Kidney (tissue), 14 donors: ENCODE results near the gene CPB2. TPM values are rescaled to one million over a fixed set of nuclear protein-coding genes. Genes with fewer than 3 reads are reported as not detected.

Experiments used
- DNase-seq, 5 donors: peaks; one replicate each; pipeline ENCODE4 v3.0.0-alpha.2; 2013 to 2020
- FAIRE-seq: peaks from 2 replicates; lab custom pipeline; 2012; peaks lifted over from hg19 to GRCh38; lab: Jason Lieb, UNC
- H3K27ac ChIP-seq, 2 donors: one replicate each; pipeline ENCODE4 v1.7.0; 2013; ENCODE audit warnings: low read depth in 2 of 2, low read length in 2 of 2, inconsistent platforms in 1 of 2
- H3K27me3 ChIP-seq: one replicate; pipeline ENCODE4 v1.7.1; 2013; ENCODE audit warnings: low read length, inconsistent platforms; ENCODE audit not compliant: control insufficient read depth, insufficient read depth
- H3K36me3 ChIP-seq, 3 donors: one replicate each; pipeline versions ENCODE4 v1.7.0 to v1.7.1; 2013; ENCODE audit warnings: low read length in 3 of 3, control low read depth in 1 of 3, inconsistent platforms in 1 of 3; ENCODE audit not compliant: insufficient read depth in 3 of 3, control insufficient read depth in 2 of 3
- H3K4me1 ChIP-seq, 3 donors: one replicate each; pipeline versions ENCODE4 v1.7.0 to v1.7.1; 2013; ENCODE audit warnings: low read length in 3 of 3, inconsistent platforms in 1 of 3, low read depth in 1 of 3; ENCODE audit not compliant: control insufficient read depth in 2 of 3, insufficient read depth in 2 of 3
- H3K4me3 ChIP-seq, 3 donors: one replicate each; pipeline versions ENCODE4 v1.7.0 to v1.8.1; 2013; ENCODE audit warnings: low read length in 3 of 3, control low read depth in 1 of 3, inconsistent platforms in 1 of 3
- H3K9ac ChIP-seq, 3 donors: one replicate each; pipeline versions ENCODE4 v1.7.0 to v1.7.1; 2013; ENCODE audit warnings: low read length in 3 of 3, control low read depth in 1 of 3, inconsistent platforms in 1 of 3
- H3K9me3 ChIP-seq, 3 donors: one replicate each; pipeline versions ENCODE4 v1.7.0 to v1.7.1; 2013; ENCODE audit warnings: low read length in 3 of 3, control low read depth in 1 of 3, inconsistent platforms in 1 of 3; ENCODE audit not compliant: control insufficient read depth in 2 of 3, insufficient read depth in 1 of 3
- CTCF ChIP-seq: IDR thresholded peaks from 3 replicates; pipeline ENCODE4 v1.5.1; 2012; ENCODE audit warnings: mild to moderate bottlenecking, moderate library complexity, borderline replicate concordance; ENCODE audit not compliant: insufficient read depth; ENCODE audit errors: extremely low read depth
- intact Hi-C: fragments of 100-400 bp; cut with DNase I; formaldehyde crosslinking; loops from one replicate; pipeline ENCODE4 v1.11.1; 2022
- polyA plus RNA-seq: library from polyadenylated mRNA; stranded (reverse); fragments of 350-450 nt; fragmentation: Illumina TruSeq; extraction: RNeasy Lipid Tissue Mini Kit (QIAGEN cat#74804); gene quantifications from one replicate; pipeline ENCODE4 v1.2.3, GENCODE V29; 2014; ENCODE audit warnings: low read depth, low replicate concordance; ENCODE audit not compliant: insufficient read depth
- total RNA-seq: library from RNA; stranded (reverse); fragmentation: NEBNext Ultra II Directional; extraction: Animal tissue kit (Norgen Biotek cat#: 25700); gene quantifications from one replicate; pipeline ENCODE4 v1.2.1, GENCODE V29; 2021
- donor health status: control.
- donor health status: control.
- donor health status: control.
- donor health status: control.
- donor health status: control.
- donor health status: DM: yes; HTN: yes; CAD: no.
- donor health status: Normal renal cell carcinoma (clear cell type).

CPB2 gene
- total and polyA plus RNA-seq, 2 donors from 2014 or later: not detected

GRCh38 chr13:46124531-46124966 is 19.7 kb upstream of the CPB2 start:
- intact Hi-C loops: no loop called here
- DNase-seq: no peak
- FAIRE-seq: no peak
- Histone ChIP-seq H3K4me3 (no peak overlapping the region), H3K9ac (no peak overlapping the region), H3K36me3 (no peaks in the 10 kb centered on the region), H3K4me1 (peaks cover 0 to 4% (median 3%) of the 10 kb centered on the region in 3 donors), H3K27me3 (no peaks in the 10 kb centered on the region), H3K9me3 (no peaks in the 10 kb centered on the region), H3K27ac (no peak overlapping the region)
- TF ChIP-seq CTCF: no peak

DNA sequence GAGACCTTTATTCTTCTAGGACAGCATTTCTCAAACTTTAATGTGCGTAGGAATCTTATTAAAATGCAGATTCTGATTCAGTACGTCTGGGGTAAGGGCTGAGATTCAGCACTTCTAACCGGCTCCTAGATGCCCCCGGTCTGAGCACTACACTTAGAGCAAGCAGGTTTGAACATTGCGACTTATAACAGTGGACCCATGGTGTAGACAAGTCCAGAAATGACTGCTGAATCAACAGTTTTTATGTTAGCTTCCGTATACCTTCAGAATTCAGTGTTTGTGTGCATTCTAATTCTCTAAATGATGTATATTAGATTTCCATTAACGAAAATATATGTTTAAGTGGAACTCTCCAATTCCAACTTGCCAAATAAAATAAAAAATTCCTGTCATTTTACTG is 17.5 kb upstream of the CPB2 start:
- Histone ChIP-seq H3K4me1 (peaks cover 0 to 4% (median 3%) of the 10 kb centered on the region in 3 donors), H3K9ac (peak overlapping the region in 1 of 3 donors; percentile 3), H3K9me3 (no peaks in the 10 kb centered on the region), H3K27me3 (no peaks in the 10 kb centered on the region), H3K4me3 (no peak overlapping the region), H3K36me3 (no peaks in the 10 kb centered on the region), H3K27ac (no peak overlapping the region)
- FAIRE-seq (no peak), DNase-seq (no peak)
- TF ChIP-seq CTCF: no peak
- intact Hi-C loops: no loop called here

DNA sequence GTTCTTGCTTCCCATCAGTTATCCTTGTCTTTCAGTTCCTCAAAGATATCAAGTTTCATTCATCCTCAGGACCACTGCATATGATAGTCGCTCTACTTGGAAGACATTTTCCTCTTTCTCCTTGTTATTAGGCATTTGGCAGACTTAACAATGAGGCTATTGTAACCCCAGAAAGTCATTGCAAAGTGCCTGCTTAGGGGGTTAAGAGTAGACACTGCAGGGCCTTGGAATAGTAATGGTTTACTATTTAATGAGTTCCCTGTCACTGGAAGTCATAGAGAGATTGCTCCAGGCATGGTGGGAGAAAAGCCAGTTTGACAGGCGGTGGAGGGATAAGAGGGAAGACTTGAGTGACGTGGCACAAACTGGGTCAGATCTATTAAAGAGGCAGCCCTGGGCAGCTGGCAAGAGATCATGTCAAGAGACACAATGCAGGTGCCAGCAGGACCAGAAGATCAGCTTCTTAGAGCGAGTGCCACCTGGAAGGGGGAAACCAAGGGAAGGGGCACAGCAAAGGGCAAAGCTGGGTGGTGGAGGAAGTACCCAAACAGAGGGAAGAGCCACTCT is 16.8 kb upstream of the CPB2 start:
- Histone ChIP-seq H3K9ac (peak overlapping the region in 1 of 3 donors; percentile 3), H3K27ac (no peak overlapping the region), H3K4me3 (no peak overlapping the region), H3K27me3 (no peaks in the 10 kb centered on the region), H3K4me1 (peaks cover 0 to 4% (median 3%) of the 10 kb centered on the region in 3 donors), H3K36me3 (no peaks in the 10 kb centered on the region), H3K9me3 (no peaks in the 10 kb centered on the region)
- intact Hi-C loops: no loop called here
- FAIRE-seq (no peak), DNase-seq (no peak)
- TF ChIP-seq CTCF: no peak

- DNase-seq (no peak), FAIRE-seq (no peak)
- Histone ChIP-seq H3K27ac (no peak overlapping the region), H3K4me3 (no peak overlapping the region), H3K9me3 (no peaks in the 10 kb centered on the region), H3K27me3 (no peaks in the 10 kb centered on the region), H3K9ac (no peak overlapping the region), H3K36me3 (no peaks in the 10 kb centered on the region), H3K4me1 (peaks cover 0 to 4% (median 0%) of the 10 kb centered on the region in 3 donors)
- intact Hi-C loops: no loop called here
- no peak for TF ChIP-seq CTCF
Observed at GRCh38 chr13:46121033-46121432, 16.2 kb upstream of the CPB2 start.
